CD14-positive monocyte (primary cell): ENCODE results near the gene TMEM120B. TPM values are rescaled to one million over a fixed set of nuclear protein-coding genes. Genes with fewer than 3 reads are reported as not detected.

ENCODE experiments used
- DNase-seq, 3 donors: peaks; one replicate each; pipeline ENCODE4 v3.0.0-alpha.2; 2011 to 2022
- H2AFZ ChIP-seq: 2 replicates; pipeline ENCODE4 v1.6.0; 2012; ENCODE audit warnings: mild to moderate bottlenecking, low read depth, low read length, inconsistent platforms; ENCODE audit not compliant: insufficient read depth, poor library complexity, severe bottlenecking
- H3K27ac ChIP-seq, 2 donors: 1 replicate in 1 of 2; 2 replicates in 1 of 2; pipeline ENCODE4 v1.5.1; 2012 to 2013; ENCODE audit warnings: low read length in 2 of 2, control low read depth in 1 of 2, inconsistent platforms in 1 of 2, low read depth in 1 of 2, mild to moderate bottlenecking in 1 of 2
- H3K27me3 ChIP-seq, 2 donors: one replicate each; pipeline versions ENCODE4 v1.6.0 to v1.6.1; 2011 to 2013; ENCODE audit warnings: low read length in 2 of 2; ENCODE audit not compliant: control insufficient read depth in 2 of 2, insufficient read depth in 2 of 2
- H3K36me3 ChIP-seq, 2 donors: replicated peaks in 1 of 2; 1 replicate in 1 of 2; 2 replicates in 1 of 2; pipeline versions ENCODE4 v1.5.1 to v1.6.1; 2012 to 2013; ENCODE audit warnings: low read length in 2 of 2, control low read depth in 1 of 2, inconsistent platforms in 1 of 2, mild to moderate bottlenecking in 1 of 2; ENCODE audit not compliant: insufficient read depth in 2 of 2, control insufficient read depth in 1 of 2
- H3K4me1 ChIP-seq, 2 donors: 1 replicate in 1 of 2; 2 replicates in 1 of 2; pipeline versions ENCODE4 v1.5.1 to v1.6.1; 2012 to 2013; ENCODE audit warnings: low read length in 2 of 2, control low read depth in 1 of 2, inconsistent platforms in 1 of 2, mild to moderate bottlenecking in 1 of 2, moderate library complexity in 1 of 2; ENCODE audit not compliant: insufficient read depth in 2 of 2, control insufficient read depth in 1 of 2
- H3K4me2 ChIP-seq: replicated peaks from 2 replicates; pipeline ENCODE3; 2012; ENCODE audit warnings: low read length, moderate library complexity, mild to moderate bottlenecking; ENCODE audit not compliant: poor library complexity, severe bottlenecking; ENCODE audit errors: extremely low read depth
- H3K4me3 ChIP-seq, 3 experiments: fragments of 200-600 bp in 1 of 3; sonication (generic) in 1 of 3; replicated peaks in 1 of 3; 1 replicate in 2 of 3; 2 replicates in 1 of 3; pipeline ENCODE4 v1.5.1; 2011 to 2013; ENCODE audit warnings: low read length in 3 of 3, mild to moderate bottlenecking in 3 of 3, control low read depth in 2 of 3, low read depth in 2 of 3, inconsistent platforms in 1 of 3, moderate library complexity in 1 of 3
- H3K79me2 ChIP-seq: 2 replicates; pipeline ENCODE4 v1.6.0; 2012; ENCODE audit warnings: mild to moderate bottlenecking, control low read depth, inconsistent platforms, low read length, moderate library complexity; ENCODE audit not compliant: insufficient read depth
- H3K9ac ChIP-seq: 2 replicates; pipeline ENCODE4 v1.6.0; 2017; ENCODE audit warnings: low read length, mild to moderate bottlenecking; ENCODE audit not compliant: insufficient read depth, poor library complexity, severe bottlenecking
- H3K9me3 ChIP-seq, 2 donors: replicated peaks in 1 of 2; 1 replicate in 1 of 2; 2 replicates in 1 of 2; pipeline versions ENCODE4 v1.5.1 to v1.6.1; 2012 to 2013; ENCODE audit warnings: low read length in 2 of 2, control low read depth in 1 of 2; ENCODE audit not compliant: control insufficient read depth in 1 of 2, insufficient read depth in 1 of 2
- H4K20me1 ChIP-seq: 2 replicates; pipeline ENCODE4 v1.6.0; 2012; ENCODE audit warnings: mild to moderate bottlenecking, low read length, control low read depth, moderate library complexity; ENCODE audit not compliant: insufficient read depth
- H3K27ac Mint-ChIP-seq, 7 donors: one replicate each; pipeline ENCODE4 v1.8.0; 2020; ENCODE audit warnings: mild to moderate bottlenecking in 7 of 7, mixed read lengths in 7 of 7, moderate library complexity in 6 of 7, inconsistent platforms in 2 of 7
- H3K27me3 Mint-ChIP-seq, 3 donors: one replicate each; pipeline ENCODE4 v1.8.0; 2021 to 2022; ENCODE audit warnings: low read depth in 3 of 3, mild to moderate bottlenecking in 3 of 3, mixed read lengths in 3 of 3, moderate library complexity in 3 of 3, inconsistent platforms in 1 of 3
- H3K36me3 Mint-ChIP-seq, 2 donors: one replicate each; pipeline ENCODE4 v1.8.0; 2020; ENCODE audit warnings: mixed read lengths in 2 of 2, inconsistent platforms in 1 of 2, mild to moderate bottlenecking in 1 of 2
- H3K4me1 Mint-ChIP-seq: one replicate; pipeline ENCODE4 v1.8.0; 2020; ENCODE audit warnings: mild to moderate bottlenecking, mixed read lengths
- H3K4me3 Mint-ChIP-seq, 2 donors: one replicate each; pipeline ENCODE4 v1.8.0; 2020; ENCODE audit warnings: mild to moderate bottlenecking in 2 of 2, mixed read lengths in 2 of 2, moderate library complexity in 1 of 2
- H3K9me3 Mint-ChIP-seq, 7 donors: one replicate each; pipeline ENCODE4 v1.8.0; 2020 to 2022; ENCODE audit warnings: mixed read lengths in 7 of 7, mild to moderate bottlenecking in 6 of 7, moderate library complexity in 6 of 7, inconsistent platforms in 2 of 7
- CTCF ChIP-seq: fragments of 200-600 bp; IDR thresholded peaks from one replicate; pipeline ENCODE4 v1.8.0; 2022; ENCODE audit warnings: antibody characterized with exemption, mild to moderate bottlenecking
- WGBS: methylation state at CpG from one replicate; pipeline ENCODE4 v1.1.5; 2013; ENCODE audit warnings: missing lambda C conversion rate; ENCODE audit not compliant: insufficient coverage; 5-methylcytosine and 5-hydroxymethylcytosine counted together
- intact Hi-C, 2 donors: fragments of 100-400 bp; cut with micrococcal nuclease; formaldehyde crosslinking; loops; one replicate each; pipeline versions ENCODE4 v1.15.0 to v1.15.1; 2023
- polyA plus RNA-seq, 3 donors: library from polyadenylated mRNA; depleted of rRNA in 1 of 3; unstranded in 2 of 3; stranded (reverse) in 1 of 3; fragments of 300-500 nt in 2 of 3; fragments of >200 nt in 1 of 3; fragmentation: Illumina TruSeq in 2 of 3; gene quantifications; 1 replicate in 2 of 3; 2 replicates in 1 of 3; pipeline ENCODE4 v1.2.3, GENCODE V29; 2012 to 2021

The TMEM120B gene
- polyA plus RNA-seq, 3 donors: 0.65 to 2.4 (median 1.1) TPM

GRCh38 chr12:121814429-121815119, 102.0 kb downstream of the TMEM120B start:
- Histone ChIP-seq H3K36me3 (peaks cover 60 to 68% of the 10 kb centered on the region in 2 donors), H2AFZ (no peak overlapping the region), H3K27ac (no peak overlapping the region), H3K9ac (no peak overlapping the region), H3K4me3 (no peak overlapping the region), H3K79me2 (peaks cover 89% of the 10 kb centered on the region), H3K4me1 (peaks cover 38 to 42% of the 10 kb centered on the region in 2 donors), H3K9me3 (no peaks in the 10 kb centered on the region), H3K27me3 (no peaks in the 10 kb centered on the region), H4K20me1 (peaks cover 93% of the 10 kb centered on the region), H3K4me2 (no peak overlapping the region)
- H3K36me3 Mint-ChIP-seq: peaks cover 53 to 68% of the 10 kb centered on the region in 2 donors
- H3K4me3 Mint-ChIP-seq: no peak overlapping the region
- H3K27ac Mint-ChIP-seq: peak overlapping the region in 2 of 7 donors; percentile 48 to 74
- 96% methylated on average over 24 of the region's 31 CpGs for WGBS
- intact Hi-C loops: loop anchor here in 1 of 2 donors (5.0 kb wide), 1 partner anchor 37 kb away; no protein-coding TSS in a partner anchor
- peaks cover 34% of the 10 kb centered on the region for H3K4me1 Mint-ChIP-seq
- no peak for TF ChIP-seq CTCF
- H3K9me3 Mint-ChIP-seq: no peaks in the 10 kb centered on the region
- DNase-seq: no peak
- H3K27me3 Mint-ChIP-seq: peaks cover 0 to 2% (median 0%) of the 10 kb centered on the region in 3 donors

- Histone ChIP-seq H3K79me2 (peaks cover 89% of the 10 kb centered on the region), H2AFZ (no peak overlapping the region), H3K27ac (no peak overlapping the region), H3K4me3 (no peak overlapping the region), H3K9me3 (no peaks in the 10 kb centered on the region), H3K36me3 (peaks cover 60 to 68% of the 10 kb centered on the region in 2 donors), H4K20me1 (peaks cover 93% of the 10 kb centered on the region), H3K9ac (no peak overlapping the region), H3K4me1 (peaks cover 36 to 38% of the 10 kb centered on the region in 2 donors), H3K27me3 (no peaks in the 10 kb centered on the region), H3K4me2 (no peak overlapping the region)
- no peak for DNase-seq
- H3K4me3 Mint-ChIP-seq: no peak overlapping the region
- intact Hi-C loops: no loop called here
- H3K27me3 Mint-ChIP-seq: peaks cover 0 to 2% (median 0%) of the 10 kb centered on the region in 3 donors
- TF ChIP-seq CTCF: no peak
- WGBS: 92% methylated on average over 5 of the region's 8 CpGs
- peaks cover 34% of the 10 kb centered on the region for H3K4me1 Mint-ChIP-seq
- peaks cover 53 to 69% of the 10 kb centered on the region in 2 donors for H3K36me3 Mint-ChIP-seq
- no peaks in the 10 kb centered on the region for H3K9me3 Mint-ChIP-seq
- peak overlapping the region in 2 of 7 donors; percentile 64 to 74 for H3K27ac Mint-ChIP-seq
Measured at GRCh38 chr12:121815263-121815662, 102.7 kb downstream of the TMEM120B start.
